A549 (cell line): ENCODE measurements around the gene ECPAS. TPM values are rescaled to one million over a fixed set of nuclear protein-coding genes. Genes with fewer than 3 reads are reported as not detected.

ENCODE experiments used
- ATAC-seq, 2 experiments: fragments of 200-7000 bp in 1 of 2; fragments of >200 bp in 1 of 2; cut with Nextera tagmentation in 1 of 2; cut with Tn5 transposase in 1 of 2; 3 replicates each; pipeline versions ENCODE4 v1.8.0 to v1.9.1; 2018 to 2020; ENCODE audit warnings: mild to moderate bottlenecking in 1 of 2, moderate library complexity in 1 of 2
- CTCF ChIA-PET: fragments of 300-600 bp; sonication (Branson Sonifier 250); formaldehyde crosslinking; extraction: SDS; loops from one replicate; lab custom pipeline; 2021; ENCODE audit warnings: antibody characterized with exemption, inconsistent platforms; lab: Yijun Ruan, JAX
- POLR2A ChIA-PET: fragments of 350-600 bp; formaldehyde crosslinking; extraction: SDS; loops from one replicate; lab custom pipeline; 2021; ENCODE audit warnings: antibody characterized with exemption, inconsistent platforms; lab: Yijun Ruan, JAX
- DNase-seq, 2 experiments: peaks; one replicate each; pipeline versions ENCODE4 v3.0.0 to v3.0.0-alpha.2; 2011 to 2016; ENCODE audit warnings: low read depth in 1 of 2, low spot score in 1 of 2
- FAIRE-seq: peaks from 2 replicates; lab custom pipeline; 2011; peaks lifted over from hg19 to GRCh38; lab: Jason Lieb, UNC
- H3K27ac ChIP-seq, 2 experiments: fragments of >200 bp; sonication (Bioruptor Twin); formaldehyde crosslinking; 3 replicates each; pipeline ENCODE4 v1.5.1; 2016 to 2017
- H3K4me1 ChIP-seq: fragments of >200 bp; sonication (Bioruptor Twin); formaldehyde crosslinking; 3 replicates; pipeline ENCODE4 v1.6.1; 2016
- H3K4me2 ChIP-seq: fragments of >200 bp; sonication (Bioruptor Twin); formaldehyde crosslinking; 3 replicates; pipeline ENCODE4 v1.6.1; 2016
- H3K4me3 ChIP-seq: fragments of >200 bp; sonication (Bioruptor Twin); formaldehyde crosslinking; 3 replicates; pipeline ENCODE4 v1.5.1; 2016
- H3K9me3 ChIP-seq: fragments of >200 bp; sonication (Bioruptor Twin); formaldehyde crosslinking; 3 replicates; pipeline ENCODE4 v1.6.1; 2016
- CBX8 ChIP-seq: fragments of 200-600 bp; sonication (generic); IDR thresholded peaks from 2 replicates; pipeline ENCODE4 v1.6.1; 2016
- CEBPB ChIP-seq, 2 experiments: fragments of >200 bp in 1 of 2; sonication (Bioruptor Twin) in 1 of 2; formaldehyde crosslinking in 1 of 2; IDR thresholded peaks; 2 replicates each; pipeline ENCODE4 v1.6.1; 2012 to 2016
- CHD4 ChIP-seq: fragments of 200-600 bp; sonication (generic); IDR thresholded peaks from 2 replicates; pipeline ENCODE4 v1.6.1; 2016; ENCODE audit warnings: antibody characterized with exemption, mild to moderate bottlenecking, borderline replicate concordance
- ELK1 ChIP-seq: fragments of 150-350 bp; IDR thresholded peaks from 2 replicates; pipeline ENCODE4 v1.6.1; 2014; ENCODE audit warnings: low read depth, mild to moderate bottlenecking, low read length
- EP300 ChIP-seq, 2 experiments: fragments of >200 bp; sonication (Bioruptor Twin); formaldehyde crosslinking; IDR thresholded peaks; 2 replicates in 1 of 2; 3 replicates in 1 of 2; pipeline ENCODE4 v1.6.1; 2016 to 2017
- ESRRA ChIP-seq: fragments of 150-350 bp; IDR thresholded peaks from 2 replicates; pipeline ENCODE4 v1.6.1; 2014; ENCODE audit warnings: mild to moderate bottlenecking, low read length, borderline replicate concordance
- FOXS1 ChIP-seq: fragments of 250-450 bp; sonication (Bioruptor Pico); IDR thresholded peaks from 2 replicates; pipeline ENCODE4 v1.5.0; 2020; ENCODE audit warnings: mild to moderate bottlenecking, moderate library complexity
- HES2 ChIP-seq: fragments of >200 bp; sonication (Bioruptor Twin); formaldehyde crosslinking; IDR thresholded peaks from 2 replicates; pipeline ENCODE4 v1.6.1; 2016
- HEYL ChIP-seq: fragments of 250-450 bp; sonication (Bioruptor Pico); IDR thresholded peaks from 2 replicates; pipeline ENCODE4 v1.8.0; 2021; ENCODE audit warnings: mild to moderate bottlenecking, moderate library complexity
- KDM5A ChIP-seq: fragments of 200-600 bp; sonication (generic); IDR thresholded peaks from 2 replicates; pipeline ENCODE4 v1.6.1; 2016; ENCODE audit warnings: antibody characterized with exemption, mild to moderate bottlenecking
- MAFK ChIP-seq: fragments of 450-650 bp; IDR thresholded peaks from 2 replicates; pipeline ENCODE4 v1.6.1; 2014; ENCODE audit not compliant: partially characterized antibody
- MAX ChIP-seq: IDR thresholded peaks from 2 replicates; pipeline ENCODE4 v1.6.1; 2012
- RAD21 ChIP-seq, 2 experiments: fragments of >200 bp in 1 of 2; sonication (Bioruptor Twin) in 1 of 2; formaldehyde crosslinking in 1 of 2; IDR thresholded peaks in 1 of 2; conservative IDR thresholded peaks in 1 of 2; 2 replicates in 1 of 2; 3 replicates in 1 of 2; pipeline ENCODE4 v1.6.1; 2012 to 2018; ENCODE audit warnings: inconsistent platforms in 1 of 2
- REST ChIP-seq: fragments of 200-600 bp; sonication (generic); IDR thresholded peaks from 2 replicates; pipeline ENCODE4 v1.6.1; 2016; ENCODE audit warnings: antibody characterized with exemption, mild to moderate bottlenecking, moderate library complexity
- TFCP2L1 ChIP-seq: fragments of 250-450 bp; sonication (Bioruptor Pico); IDR thresholded peaks from 2 replicates; pipeline ENCODE4 v1.5.0; 2021; ENCODE audit warnings: mild to moderate bottlenecking
- ZC3H11A ChIP-seq: fragments of 450-650 bp; IDR thresholded peaks from 2 replicates; pipeline ENCODE4 v1.6.1; 2014; ENCODE audit warnings: antibody characterized with exemption, mild to moderate bottlenecking
- ZFP36 ChIP-seq: fragments of 450-650 bp; IDR thresholded peaks from 2 replicates; pipeline ENCODE4 v1.6.1; 2014; ENCODE audit warnings: borderline replicate concordance; ENCODE audit not compliant: partially characterized antibody
- ZNF302 ChIP-seq: fragments of 250-450 bp; sonication (Bioruptor Pico); IDR thresholded peaks from 2 replicates; pipeline ENCODE4 v1.9.0; 2021; ENCODE audit warnings: inconsistent platforms, mild to moderate bottlenecking, moderate library complexity
- WGBS: methylation state at CpG from one replicate; pipeline ENCODE4 v1.1.6; 2017; ENCODE audit errors: missing lambda C conversion rate; 5-methylcytosine and 5-hydroxymethylcytosine counted together
- polyA plus RNA-seq, 4 experiments: library from polyadenylated mRNA; depleted of rRNA in 3 of 4; stranded (reverse); fragments of >200 nt; fragmentation: RNase III in 1 of 4; extraction: RNeasy Plus Mini Kit Qiagen cat#74134 plus additional on column Dnase treatment in 1 of 4; gene quantifications; 2 replicates in 3 of 4; 3 replicates in 1 of 4; pipeline ENCODE4 v1.2.3, GENCODE V29; 2011 to 2017
- TF ChIP-seq, protein P1 (sequence below): fragments of >200 bp; sonication (Bioruptor Twin); formaldehyde crosslinking; IDR thresholded peaks from 3 replicates; pipeline ENCODE4 v1.6.1; 2016
- TF ChIP-seq, protein P2 (sequence below): IDR thresholded peaks from 2 replicates; pipeline ENCODE4 v1.6.1; 2012; ENCODE audit warnings: low read depth, borderline replicate concordance
- TF ChIP-seq, protein P3 (sequence below): IDR thresholded peaks from 2 replicates; pipeline ENCODE4 v1.6.1; 2012

The ECPAS gene
- polyA plus RNA-seq, 2 of the 4 experiments (the other 2 are of a cell fraction) = 40.1 to 73.6 TPM

DNA sequence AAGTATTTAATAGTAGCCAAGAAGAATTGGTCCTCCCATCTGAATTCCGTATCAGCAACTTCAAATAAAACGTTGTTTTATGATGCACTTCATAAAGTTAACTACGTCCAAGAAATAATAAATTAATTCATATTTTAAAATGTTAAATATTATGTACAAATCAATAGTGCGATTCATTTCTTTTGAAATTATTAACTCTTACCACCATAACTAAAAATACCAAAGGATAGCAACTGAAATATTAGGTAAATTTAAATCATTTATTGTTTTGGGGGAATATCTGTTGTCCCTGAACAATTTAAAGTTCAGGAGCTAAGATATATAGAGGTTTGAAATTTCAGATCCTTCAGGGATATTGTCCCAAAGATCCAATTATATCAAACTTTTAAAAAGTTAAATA is 154.1 kb downstream of the ECPAS start, which contains the start of gene OR2K2:
Gene OR2K2, minus strand, starts transcription at position 101 of the 400 bp plus-strand sequence. CDS start 1,791 bp downstream, outside the sequence.
- Histone ChIP-seq H3K4me3 (no peak within 1 kb of the TSS), H3K9me3 (no peaks in the 10 kb centered on the region; the same call in 2 of the 3 replicates), H3K27ac (no peak within 1 kb of the TSS), H3K4me2 (no peak within 1 kb of the TSS), H3K4me1 (peaks cover 4% of the 10 kb centered on the region; the same call in 1 of the 3 replicates)
- FAIRE-seq (no peak), DNase-seq (no peak), ATAC-seq (no peak)
- CTCF ChIA-PET = interaction anchor here (0.6 kb wide), 1 partner anchor 354 kb away, joined by 3 read pairs; no protein-coding TSS in a partner anchor
- TF ChIP-seq, protein P1, sequence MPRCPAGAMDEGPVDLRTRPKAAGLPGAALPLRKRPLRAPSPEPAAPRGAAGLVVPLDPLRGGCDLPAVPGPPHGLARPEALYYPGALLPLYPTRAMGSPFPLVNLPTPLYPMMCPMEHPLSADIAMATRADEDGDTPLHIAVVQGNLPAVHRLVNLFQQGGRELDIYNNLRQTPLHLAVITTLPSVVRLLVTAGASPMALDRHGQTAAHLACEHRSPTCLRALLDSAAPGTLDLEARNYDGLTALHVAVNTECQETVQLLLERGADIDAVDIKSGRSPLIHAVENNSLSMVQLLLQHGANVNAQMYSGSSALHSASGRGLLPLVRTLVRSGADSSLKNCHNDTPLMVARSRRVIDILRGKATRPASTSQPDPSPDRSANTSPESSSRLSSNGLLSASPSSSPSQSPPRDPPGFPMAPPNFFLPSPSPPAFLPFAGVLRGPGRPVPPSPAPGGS = no peak
- TF ChIP-seq CBX8 (no peak), REST (no peak), HEYL (CRISPR knock-in tag) (no peak), ZNF302 (CRISPR knock-in tag) (no peak), EP300 (IDR thresholded peaks at IDR 0.05) (no peak), MAFK (no peak), CHD4 (no peak), ESRRA (no peak)
- TF ChIP-seq, protein P2, sequence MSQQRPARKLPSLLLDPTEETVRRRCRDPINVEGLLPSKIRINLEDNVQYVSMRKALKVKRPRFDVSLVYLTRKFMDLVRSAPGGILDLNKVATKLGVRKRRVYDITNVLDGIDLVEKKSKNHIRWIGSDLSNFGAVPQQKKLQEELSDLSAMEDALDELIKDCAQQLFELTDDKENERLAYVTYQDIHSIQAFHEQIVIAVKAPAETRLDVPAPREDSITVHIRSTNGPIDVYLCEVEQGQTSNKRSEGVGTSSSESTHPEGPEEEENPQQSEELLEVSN = no peak
- 70% methylated on average over 4 of the region's 4 CpGs for WGBS
- POLR2A ChIA-PET = no interaction called here

DNA sequence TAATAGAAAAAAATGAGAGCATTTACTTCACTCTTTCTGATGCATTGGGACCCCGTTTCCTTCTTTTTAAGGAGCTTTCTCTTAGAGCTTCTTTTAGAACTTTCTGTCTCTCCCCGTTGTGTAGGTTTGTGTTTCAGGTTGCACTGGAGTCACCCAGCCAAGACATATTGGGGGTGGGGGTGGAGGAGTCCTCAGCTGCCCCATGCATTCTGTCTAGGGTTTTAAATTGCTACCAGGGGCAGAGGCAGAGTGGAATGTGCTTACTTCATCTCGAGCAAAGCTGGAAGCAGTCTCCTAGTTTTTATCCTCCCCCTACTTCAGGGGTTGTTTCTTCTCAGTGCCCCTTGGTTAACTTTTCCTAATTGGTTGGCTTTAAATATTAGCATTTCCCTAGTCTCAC is 163.6 kb downstream of the ECPAS start:
- ATAC-seq = no peak
- H3K27ac ChIP-seq = no peak overlapping the region
- TF ChIP-seq ZC3H11A (no peak), ELK1 (no peak), TFCP2L1 (CRISPR knock-in tag) (no peak), RAD21 (conservative IDR thresholded peaks at IDR 0.05 in 1 of 2, IDR thresholded peaks at IDR 0.05 in 1 of 2) (no peak), FOXS1 (CRISPR knock-in tag) (no peak), REST (no peak), KDM5A (no peak), MAX (no peak), HES2 (no peak), CEBPB (IDR thresholded peaks at IDR 0.05) (no peak), ZFP36 (no peak)
- TF ChIP-seq, protein P3, sequence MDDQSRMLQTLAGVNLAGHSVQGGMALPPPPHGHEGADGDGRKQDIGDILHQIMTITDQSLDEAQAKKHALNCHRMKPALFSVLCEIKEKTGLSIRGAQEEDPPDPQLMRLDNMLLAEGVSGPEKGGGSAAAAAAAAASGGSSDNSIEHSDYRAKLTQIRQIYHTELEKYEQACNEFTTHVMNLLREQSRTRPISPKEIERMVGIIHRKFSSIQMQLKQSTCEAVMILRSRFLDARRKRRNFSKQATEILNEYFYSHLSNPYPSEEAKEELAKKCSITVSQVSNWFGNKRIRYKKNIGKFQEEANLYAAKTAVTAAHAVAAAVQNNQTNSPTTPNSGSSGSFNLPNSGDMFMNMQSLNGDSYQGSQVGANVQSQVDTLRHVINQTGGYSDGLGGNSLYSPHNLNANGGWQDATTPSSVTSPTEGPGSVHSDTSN = no peak
- CTCF ChIA-PET = interaction anchor here (1.4 kb wide), 1 partner anchor 56 kb away, joined by 3 read pairs; no protein-coding TSS in a partner anchor
- DNase-seq = no peak
- no peaks in the 10 kb centered on the region; the same call in 2 of the 3 replicates for H3K9me3 ChIP-seq
- H3K4me1 ChIP-seq = no peaks in the 10 kb centered on the region
- no peak for FAIRE-seq
- POLR2A ChIA-PET = no interaction called here
- WGBS = 9% methylated on average over 3 of the region's 3 CpGs
- H3K4me2 ChIP-seq = no peak overlapping the region
- no peak overlapping the region for H3K4me3 ChIP-seq
